ENCODE data around the gene NPY1R.

DNA sequence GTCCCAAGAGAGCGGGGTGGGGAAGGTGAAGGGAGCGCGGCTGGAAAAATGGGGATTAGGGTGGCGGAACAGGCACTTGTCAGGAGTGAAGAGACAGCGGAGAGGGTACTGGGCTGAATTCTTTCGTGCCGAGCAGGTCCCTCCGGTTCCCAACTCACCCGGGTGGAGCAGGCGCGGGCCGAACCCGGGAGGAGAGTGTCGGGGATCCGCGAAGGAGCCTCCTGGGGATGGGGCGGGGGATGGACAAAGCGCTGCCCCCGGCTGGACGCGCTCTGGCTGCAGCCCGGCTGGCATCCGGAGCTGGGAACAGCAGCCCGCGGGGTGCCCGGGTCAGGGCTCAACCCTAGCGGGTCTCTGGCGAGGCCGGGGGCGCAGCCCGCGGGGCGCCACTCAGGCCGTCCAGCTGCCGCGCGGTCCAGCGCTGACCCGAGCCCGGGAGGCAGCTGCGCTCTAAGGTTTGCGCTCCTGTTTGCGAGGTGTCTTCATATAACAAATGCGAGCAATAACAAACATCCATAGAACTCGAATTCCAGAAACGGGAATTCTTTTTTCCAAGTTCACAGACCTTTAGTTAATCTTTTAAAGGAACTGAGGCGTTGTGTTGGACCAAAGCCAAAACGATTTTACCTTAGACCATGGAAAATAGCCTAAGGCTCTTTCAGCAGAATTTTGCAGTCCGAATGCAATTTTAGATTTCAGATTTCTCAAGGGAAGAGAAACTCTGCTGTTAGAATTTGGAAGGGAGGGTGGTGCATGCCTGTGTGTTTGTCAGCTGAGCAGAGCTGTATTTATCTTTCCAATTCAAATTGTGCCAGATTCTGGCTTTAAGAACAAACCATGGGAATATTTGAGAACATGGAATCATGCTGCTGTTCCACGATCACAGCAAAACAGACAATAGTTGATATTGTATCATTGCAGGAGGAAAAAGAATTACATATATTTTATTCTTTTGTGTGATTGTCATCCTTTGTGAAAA lies 12.0 kb upstream of the NPY1R start:
- TF ChIP-seq, protein P1, sequence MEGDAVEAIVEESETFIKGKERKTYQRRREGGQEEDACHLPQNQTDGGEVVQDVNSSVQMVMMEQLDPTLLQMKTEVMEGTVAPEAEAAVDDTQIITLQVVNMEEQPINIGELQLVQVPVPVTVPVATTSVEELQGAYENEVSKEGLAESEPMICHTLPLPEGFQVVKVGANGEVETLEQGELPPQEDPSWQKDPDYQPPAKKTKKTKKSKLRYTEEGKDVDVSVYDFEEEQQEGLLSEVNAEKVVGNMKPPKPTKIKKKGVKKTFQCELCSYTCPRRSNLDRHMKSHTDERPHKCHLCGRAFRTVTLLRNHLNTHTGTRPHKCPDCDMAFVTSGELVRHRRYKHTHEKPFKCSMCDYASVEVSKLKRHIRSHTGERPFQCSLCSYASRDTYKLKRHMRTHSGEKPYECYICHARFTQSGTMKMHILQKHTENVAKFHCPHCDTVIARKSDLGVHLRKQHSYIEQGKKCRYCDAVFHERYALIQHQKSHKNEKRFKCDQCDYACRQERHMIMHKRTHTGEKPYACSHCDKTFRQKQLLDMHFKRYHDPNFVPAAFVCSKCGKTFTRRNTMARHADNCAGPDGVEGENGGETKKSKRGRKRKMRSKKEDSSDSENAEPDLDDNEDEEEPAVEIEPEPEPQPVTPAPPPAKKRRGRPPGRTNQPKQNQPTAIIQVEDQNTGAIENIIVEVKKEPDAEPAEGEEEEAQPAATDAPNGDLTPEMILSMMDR (conservative IDR thresholded peaks at IDR 0.05; ENCODE audit: low read length): no peak
- no peak for TF ChIP-seq EZH2phosphoT487 (IDR thresholded peaks at IDR 0.05; ENCODE audit: borderline replicate concordance)
